Ureter (tissue), 1 donor: Measurements from ENCODE around the gene MYH6. TPM values are rescaled to one million over a fixed set of nuclear protein-coding genes. Genes with fewer than 3 reads are reported as not detected.
"Not testable (repeated sequence)": the region's sequence is repeated elsewhere in the genome, so short reads cannot be mapped to it uniquely, and the experiment has no call there.

Source experiments
- DNase-seq: peaks from one replicate; pipeline ENCODE4 v3.0.0-alpha.2; 2020; ENCODE audit warnings: low spot score
- total RNA-seq: library from RNA; stranded (reverse); gene quantifications from one replicate; pipeline ENCODE4 v1.2.4, GENCODE V29; 2023
- donor health status: DM: yes; HTN: yes; CAD: no.

The MYH6 gene
- total RNA-seq, 1 donor from 2014 or later, result not detected

DNA sequence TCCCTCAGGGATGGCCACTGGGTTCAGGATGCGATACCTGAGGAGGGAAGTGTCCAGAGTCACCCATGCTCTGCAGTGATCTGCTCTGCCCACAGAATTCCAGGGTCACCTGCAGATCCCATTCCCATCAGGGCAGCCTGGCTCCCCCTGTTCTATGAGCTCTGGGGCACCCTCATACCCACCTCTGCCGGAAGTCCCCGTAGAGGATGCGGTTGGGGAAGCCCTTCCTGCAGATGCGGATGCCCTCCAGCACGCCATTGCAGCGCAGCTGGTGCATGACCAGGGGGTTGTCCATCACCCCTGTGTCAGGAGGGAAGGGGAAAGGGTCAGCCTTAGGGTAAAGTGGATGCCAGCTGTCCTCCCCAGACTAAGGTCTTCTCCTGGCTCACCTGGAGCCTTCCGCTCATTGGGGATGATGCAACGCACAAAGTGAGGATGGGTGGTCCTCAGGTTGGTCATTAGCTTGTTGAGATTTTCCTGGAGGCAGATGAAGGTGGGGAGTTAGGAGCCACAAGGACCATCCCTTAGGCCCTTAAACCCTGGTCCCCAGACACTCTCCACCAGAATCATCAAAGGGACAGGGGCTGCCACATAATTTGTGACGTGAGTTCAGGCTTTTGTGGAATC, 11.2 kb downstream of the MYH6 start:
- DNase-seq, result no peak

DNA sequence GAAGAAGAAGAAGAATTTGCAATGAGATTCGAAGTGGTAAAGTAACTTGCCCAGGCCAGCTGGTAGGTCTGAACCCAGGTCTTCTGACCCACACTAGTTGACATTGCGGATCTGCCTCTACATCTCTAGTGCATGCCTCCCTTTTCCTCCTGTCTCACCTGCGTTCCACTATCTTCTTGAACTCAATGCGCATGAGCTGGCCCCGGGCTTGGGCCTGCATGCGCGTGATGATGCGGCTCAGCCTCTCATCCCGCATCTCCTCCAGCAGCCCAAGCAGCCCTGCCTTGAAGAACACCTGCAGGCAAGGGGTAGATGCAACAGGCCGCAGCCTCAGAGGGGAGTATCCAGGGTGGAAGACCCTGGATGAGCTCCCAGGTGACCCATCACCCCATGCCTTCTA, 11.9 kb downstream of the MYH6 start:
- DNase-seq, result no peak

- DNase-seq, result no peak
These were observed 15.5 kb downstream of the MYH6 start for GRCh38 chr14:23392613-23393012.

DNA sequence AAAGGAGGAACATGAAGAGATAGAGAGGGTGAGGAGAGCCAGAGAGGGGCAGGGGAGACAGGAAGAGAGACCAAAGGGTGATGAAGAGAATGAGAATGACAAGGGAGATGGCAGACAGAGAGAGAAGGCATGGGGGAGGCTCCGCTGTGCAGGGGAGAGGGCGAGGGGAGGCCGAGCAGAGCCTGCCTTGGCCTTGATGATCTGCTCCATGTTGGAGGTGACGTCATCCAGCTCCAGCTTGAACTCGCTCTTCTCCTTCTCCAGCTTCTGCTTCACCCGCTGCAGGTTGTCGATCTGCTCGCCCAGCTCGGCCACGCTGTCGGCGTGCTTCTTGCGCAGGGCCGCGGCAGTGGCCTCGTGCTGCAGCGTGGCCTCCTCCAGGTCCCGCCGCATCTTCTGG, 18.2 kb downstream of the MYH6 start:
- not testable (repeated sequence) for DNase-seq

- DNase-seq, result no peak
These were observed 18.7 kb downstream of the MYH6 start for GRCh38 chr14:23389396-23389795.

DNA sequence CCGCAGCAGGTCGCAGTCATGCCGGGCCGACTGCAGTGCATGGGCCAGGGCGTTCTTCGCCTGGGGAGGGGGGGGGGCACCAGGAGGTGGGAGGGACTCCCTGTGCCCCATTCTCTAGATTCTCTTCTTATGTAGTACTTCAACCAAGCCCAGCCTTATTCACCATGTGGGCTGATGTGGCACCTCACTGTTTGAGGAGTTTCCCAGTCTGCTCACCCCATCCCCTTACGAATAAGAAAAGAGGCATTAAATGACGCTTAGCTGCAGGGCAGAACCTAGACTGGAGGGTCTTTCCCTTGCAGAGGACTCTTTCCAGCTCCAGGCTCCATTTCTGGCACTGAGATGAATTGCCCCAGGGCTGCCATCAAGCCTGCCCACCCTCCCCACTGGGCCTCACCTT, 19.1 kb downstream of the MYH6 start:
- no peak for DNase-seq

DNA sequence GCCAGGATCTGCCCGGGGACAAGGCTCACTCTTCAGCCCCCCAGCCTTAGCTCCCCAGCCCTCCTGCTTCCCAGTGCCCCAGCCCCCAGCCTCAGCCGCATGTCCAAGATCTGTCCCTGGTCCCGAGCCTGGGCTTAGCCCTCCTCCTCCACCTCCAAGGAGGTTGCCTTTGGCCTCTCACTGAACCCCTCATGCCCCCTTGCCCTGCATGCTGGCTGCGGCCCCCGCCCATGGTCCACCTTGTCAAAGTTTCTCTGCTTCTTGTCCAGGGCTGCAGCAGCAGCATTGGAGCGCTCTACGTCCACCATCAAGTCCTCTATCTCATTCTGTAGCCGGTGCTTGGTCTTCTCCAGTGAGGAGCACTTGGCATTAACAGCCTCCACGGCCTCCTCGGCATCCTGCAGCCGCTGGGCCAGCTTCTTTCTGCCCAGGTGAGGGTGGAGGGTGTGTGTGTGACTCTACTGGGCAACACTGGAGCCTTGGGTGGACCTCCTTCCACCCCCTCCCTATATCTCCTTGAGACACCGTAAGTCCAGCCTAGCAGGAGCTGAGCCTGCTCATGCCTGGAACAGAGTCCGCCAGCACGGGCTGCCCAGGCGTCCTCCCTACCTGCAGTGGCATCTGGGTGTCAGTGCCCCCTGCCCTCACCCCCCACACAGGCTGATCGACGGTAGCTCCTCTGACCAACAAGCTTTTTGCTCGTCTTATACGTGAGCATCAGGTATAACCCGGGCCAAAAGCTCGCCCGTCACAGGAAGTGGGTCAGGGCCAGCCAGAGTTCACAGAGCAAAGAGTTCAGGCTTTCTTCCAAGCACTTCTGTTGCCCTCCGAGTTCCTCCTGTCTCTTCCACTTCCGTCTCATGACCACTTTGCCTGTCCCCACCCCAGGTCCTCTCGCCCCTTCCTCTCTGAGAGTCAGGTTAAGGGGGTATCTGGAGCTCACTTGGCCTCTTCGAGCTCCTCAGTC, 19.9 kb downstream of the MYH6 start:
- no peak for DNase-seq

GRCh38 chr14:23386999-23387398, 21.1 kb downstream of the MYH6 start:
- no peak for DNase-seq

- not testable (repeated sequence) for DNase-seq
These were observed 21.8 kb downstream of the MYH6 start for GRCh38 chr14:23386266-23386657.

DNA sequence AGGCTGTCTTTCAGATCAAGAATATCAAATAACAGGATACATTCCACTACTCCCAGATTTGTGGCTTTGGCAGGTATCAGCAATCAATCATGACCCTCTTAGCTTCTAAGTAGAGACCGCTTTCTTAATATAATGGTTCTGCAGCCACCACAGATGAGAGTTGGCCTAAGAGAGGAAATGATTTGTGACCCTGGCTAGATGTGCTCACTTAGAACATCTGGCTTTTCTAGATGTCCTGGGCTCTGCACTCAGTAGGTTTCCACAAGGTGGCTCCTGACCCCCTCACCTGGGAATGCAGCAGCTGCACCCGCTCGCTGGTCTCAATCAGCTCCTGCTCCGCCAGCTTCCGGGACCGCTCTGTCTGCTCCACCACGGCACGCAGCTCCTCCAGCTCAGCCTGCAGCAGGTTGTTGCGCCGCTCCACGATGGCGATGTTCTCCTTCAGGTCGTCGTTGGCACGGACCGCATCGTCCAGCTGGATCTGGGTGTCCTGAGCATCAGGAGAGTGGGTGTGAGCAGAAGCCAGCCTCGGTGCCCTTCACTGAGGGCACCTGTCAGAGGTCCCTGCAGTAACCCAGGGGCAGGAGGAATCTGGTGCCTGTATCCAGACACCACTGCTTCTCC, 22.3 kb downstream of the MYH6 start:
- DNase-seq, result no peak

- DNase-seq, result no peak
These were observed 22.8 kb downstream of the MYH6 start for GRCh38 chr14:23385244-23385641.

GRCh38 chr14:23384364-23385080, 23.6 kb downstream of the MYH6 start:
- DNase-seq, result no peak

GRCh38 chr14:23382731-23383440, 25.2 kb downstream of the MYH6 start:
- no peak for DNase-seq

DNA sequence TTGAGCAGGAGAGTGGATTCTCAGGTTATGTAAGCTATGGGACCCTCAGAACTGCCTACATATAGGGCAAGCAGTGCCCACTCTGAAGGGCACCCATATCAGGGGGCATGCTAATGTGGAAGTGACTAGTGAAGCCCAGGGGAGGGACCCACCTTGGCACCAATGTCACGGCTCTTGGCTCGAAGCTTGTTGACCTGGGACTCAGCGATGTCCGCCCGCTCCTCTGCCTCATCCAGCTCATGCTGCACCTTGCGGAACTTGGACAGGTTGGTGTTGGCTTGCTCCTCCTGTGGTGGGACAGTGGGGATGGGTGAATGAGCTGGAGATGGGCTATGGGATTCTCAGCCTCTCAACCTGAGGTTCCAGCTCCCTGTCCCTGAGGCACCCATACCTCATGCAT, 25.8 kb downstream of the MYH6 start:
- no peak for DNase-seq

DNA sequence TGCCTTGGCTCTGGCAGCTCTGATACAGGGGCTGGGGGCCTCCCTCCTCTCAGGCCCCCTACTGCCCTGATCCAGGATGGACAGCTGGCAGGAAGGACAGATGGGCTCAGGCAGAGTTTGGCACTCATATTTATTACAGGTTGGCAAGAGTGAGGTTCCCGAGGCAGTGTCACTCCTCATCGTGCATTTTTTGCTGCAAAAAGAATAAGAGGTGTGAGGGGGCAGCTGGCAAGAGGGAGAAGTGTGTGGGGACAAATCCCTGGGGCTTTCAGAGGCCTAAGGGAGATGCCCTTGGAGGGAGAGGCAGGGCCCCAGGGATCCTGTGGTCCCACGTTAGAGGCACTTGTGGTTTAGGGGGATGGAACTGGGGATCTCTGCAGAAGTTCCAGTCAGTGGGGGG, 26.2 kb downstream of the MYH6 start:
- DNase-seq, result no peak

DNA sequence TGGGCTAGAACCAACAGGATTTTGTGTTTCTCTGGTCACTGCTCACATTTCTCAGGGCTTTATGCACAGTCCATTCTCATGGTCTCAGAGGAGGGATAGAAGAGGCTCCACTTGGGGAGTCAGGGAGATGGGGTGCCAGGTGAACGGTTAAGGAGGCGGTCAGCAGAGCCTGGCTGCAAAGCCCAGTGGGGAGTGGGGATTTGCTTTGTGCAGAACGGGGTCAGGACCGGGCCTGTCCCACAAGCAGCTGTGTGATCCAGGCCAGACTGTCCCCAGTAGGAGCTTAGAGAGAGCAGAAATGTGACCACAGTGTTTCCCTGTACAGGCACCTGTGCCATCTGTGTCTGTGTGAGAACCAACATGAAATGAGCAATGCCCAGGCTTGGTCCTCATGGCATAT, 27.1 kb downstream of the MYH6 start:
- no peak for DNase-seq

DNA sequence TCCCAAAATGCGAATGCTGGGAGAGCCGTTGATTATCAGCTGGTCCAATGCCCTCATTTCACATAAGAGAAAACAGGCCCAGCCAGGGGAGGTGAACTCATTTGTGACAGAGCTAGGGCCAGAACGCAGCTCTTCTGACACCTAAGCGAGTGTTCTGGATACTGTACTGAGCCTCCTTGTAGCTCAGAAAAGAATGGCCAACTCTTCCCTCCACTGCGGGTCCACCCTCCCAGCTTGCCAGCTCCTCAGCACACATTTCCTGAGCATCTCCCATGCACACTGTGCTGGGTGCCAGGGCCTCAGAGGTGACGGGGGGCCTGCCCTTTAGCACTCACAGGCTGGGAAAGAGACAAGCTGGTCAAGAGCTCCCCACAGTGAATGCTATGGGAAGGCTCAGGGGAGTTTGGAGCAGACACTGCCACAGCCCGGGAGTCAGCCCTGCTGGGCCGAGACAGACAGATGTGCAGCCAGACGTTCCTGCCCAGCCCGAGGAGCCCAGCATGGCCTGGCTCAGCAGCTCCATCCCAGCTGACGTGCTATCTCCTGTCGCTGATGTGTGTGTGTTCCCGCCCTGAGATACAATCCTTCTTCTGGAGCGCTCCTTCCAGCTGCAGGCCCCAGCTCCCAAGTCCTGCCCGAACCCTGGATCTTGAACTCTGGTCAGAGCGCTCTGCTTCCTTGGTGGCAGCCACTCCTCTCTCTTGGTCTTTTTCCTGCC, 27.7 kb downstream of the MYH6 start:
- no peak for DNase-seq

DNA sequence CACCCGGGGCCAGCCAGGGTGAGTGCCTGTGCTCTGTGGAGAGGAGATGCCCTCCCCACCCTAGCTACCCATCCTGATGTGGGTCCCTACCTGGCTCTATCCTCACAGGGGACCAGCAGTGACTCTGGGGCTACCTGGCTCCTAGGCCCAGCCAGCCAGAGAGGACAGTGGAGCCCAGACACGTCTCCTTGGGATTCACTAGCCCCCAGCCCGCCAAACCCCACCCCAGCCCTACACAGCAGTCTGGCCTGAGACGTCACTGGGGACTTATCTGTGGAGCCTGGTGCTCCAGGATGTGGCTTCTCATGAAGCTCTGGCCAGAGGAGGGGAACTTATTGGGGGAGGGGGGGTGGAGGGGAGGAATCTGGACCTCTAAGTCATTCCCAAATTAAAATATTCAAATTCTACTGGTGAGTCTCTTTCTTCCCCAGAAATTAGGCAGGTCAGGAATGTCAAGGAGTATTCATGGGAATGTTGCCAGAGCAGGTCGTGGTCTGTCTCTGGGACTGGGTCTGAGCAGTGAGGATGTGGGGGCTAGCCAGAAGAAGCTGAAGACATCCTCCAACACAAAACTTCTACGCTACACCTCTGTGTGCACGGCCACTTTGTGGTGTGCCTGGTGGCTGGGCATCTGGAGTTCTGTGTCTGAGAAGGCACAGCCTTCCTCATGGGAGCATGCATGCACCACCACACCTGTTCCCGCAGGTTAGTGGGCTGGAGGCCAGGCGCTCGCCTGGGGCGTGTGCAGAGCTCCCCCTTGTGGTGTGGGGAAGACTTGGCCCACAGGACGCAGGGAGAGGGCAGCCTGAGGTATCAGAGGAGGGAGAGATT, 28.5 kb downstream of the MYH6 start:
- DNase-seq, result peak; percentile 78

DNA sequence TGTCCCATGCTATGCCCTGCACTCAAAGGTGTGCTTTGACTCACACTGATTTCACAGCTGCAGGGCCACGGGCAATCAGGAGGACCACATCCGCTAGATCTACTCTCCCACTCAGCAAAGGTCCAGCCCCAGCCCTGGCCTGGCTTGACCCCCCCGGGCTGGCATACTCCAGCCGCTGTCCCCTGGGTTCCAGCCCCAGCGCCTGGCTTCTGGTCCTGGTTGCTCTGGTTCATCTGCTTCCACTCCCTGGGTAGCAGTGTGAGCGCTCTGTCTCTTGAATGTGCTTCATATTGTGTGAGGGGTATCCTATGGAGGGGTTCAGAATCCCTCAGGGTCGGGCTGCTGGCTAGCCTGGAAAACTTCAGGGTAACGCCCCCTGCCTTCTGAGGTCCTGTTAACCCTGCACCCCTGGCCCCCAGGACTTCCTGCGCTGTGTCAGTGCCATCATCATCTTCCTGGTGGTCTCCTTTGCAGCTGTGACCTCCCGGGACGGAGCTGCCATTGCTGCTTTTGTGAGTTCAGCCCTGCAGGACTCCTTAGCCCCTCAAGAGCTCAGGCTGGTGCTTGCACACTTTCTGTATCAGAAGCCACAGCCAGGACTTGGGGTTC, 29.4 kb downstream of the MYH6 start:
- no peak for DNase-seq
